GM21825 (cell line): ENCODE measurements around the gene DDC.
"Not testable (repeated sequence)": the region's sequence is repeated elsewhere in the genome, so short reads cannot be mapped to it uniquely, and the experiment has no call there.

Source experiments
- ATAC-seq: cut with Tn5 transposase; IDR thresholded peaks from one replicate; pipeline ENCODE4 v1.9.1; 2021; ENCODE audit warnings: mild to moderate bottlenecking, moderate library complexity; ENCODE audit not compliant: unreplicated experiment

The DDC gene

DNA sequence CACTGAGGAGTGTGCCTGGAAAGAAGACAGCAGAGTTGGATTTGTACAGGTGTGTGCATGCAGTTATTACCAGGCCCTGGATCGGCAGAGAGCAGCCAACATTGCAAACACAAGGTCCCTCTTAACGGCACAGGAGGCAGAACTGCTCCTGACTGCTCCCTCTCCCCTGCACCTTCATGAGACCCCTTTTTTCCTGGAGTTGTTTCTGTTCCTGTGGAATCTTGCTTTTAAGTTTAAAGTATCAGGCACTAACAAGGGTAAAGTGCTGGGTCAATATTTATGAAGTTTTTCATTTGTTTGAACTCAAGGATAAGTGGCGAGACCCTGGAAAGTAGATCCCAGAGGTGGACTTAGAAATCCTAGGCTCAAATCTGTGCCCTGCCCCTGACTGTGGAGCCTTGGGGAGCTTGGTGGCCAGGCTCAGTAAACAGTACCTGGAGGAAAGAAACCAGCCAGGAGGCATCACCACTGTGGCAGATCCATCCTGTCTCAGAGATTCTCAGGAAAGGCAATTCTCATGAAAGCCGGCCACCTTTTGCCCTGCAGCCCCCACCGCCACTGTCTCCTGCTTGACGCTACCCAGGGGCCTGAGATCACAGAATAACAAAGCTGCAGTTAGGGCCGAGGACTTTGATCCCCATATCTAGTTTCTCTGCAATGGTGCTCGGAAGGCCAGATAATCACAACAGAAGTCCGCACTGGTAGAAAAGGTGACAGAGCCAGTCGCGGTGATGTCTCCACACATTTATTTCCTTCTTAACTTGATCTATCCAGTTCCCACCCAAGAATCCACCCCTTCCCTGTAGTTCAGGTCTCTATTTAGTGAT lies 36.7 kb downstream of the DDC start:
- ATAC-seq, result no peak

DNA sequence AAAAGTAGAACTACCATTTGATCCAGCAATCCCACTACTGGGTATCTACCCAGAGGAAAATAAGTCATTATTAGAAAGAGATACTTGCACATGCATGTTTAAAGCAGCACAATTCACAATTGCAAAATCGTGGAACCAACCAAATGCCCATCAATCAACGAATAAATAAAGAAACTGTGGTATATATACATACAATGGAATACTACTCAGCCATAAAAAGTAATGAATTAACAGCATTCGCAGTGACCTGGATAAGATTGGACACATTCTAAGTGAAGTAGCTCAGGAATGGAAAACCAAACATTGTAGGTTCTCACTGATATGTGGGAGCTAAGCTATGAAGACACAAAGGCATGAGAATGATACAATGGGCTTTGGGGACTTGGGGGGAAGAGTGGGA lies 45.9 kb downstream of the DDC start:
- not testable (repeated sequence) for ATAC-seq

DNA sequence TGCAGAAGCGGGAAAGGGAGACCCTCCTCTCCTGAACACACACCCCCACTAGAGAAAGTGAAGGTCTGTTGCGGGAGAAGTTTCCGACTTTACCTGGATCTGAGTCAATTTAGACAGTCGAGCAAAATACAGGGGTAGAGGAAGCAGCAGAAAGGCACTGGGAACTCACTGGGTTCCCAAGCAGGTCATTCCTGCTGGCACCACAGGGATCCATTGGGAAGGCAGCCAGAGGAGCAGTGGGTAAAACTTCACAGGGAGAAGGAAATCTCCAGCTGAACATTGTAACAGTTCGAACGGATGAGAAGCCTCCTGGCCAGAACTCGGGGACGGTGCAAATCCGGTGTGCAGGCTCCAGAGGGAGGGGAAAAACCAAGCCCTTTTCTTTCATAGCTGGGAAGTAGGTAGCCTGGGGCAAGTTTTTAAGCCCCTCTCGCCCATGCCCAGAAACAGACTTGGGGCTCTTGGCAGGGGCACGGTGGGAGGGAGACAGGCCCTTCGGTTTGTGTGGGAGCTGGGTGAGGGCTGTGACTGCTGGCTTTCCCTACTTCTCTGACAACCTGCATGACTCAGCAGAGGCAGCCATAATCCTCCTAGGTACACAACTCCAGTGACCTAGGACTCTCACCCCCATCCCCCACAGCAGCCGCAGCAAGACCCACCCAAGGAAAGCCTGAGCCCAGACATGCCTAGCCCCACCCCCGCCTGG lies 51.9 kb downstream of the DDC start:
- ATAC-seq, result no peak

DNA sequence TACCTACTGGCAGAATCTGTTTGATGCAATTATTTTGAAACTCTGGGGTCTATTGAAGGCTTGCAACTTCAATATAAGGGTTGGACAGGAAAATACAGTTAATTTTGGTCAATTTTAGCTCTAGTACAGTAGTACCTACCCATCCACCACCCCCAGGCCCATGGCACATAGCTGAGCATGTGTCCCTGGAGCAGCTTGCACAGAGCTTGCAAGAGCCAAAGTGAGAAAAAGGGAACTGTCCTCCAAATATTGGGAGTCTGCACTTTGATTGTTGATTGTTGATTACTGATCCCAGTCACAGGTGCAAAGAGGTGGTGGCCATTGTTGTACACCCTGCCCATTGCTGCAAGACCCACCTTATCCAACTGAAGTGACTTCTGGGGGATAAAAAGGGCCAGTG lies 52.8 kb downstream of the DDC start:
- ATAC-seq, result no peak

DNA sequence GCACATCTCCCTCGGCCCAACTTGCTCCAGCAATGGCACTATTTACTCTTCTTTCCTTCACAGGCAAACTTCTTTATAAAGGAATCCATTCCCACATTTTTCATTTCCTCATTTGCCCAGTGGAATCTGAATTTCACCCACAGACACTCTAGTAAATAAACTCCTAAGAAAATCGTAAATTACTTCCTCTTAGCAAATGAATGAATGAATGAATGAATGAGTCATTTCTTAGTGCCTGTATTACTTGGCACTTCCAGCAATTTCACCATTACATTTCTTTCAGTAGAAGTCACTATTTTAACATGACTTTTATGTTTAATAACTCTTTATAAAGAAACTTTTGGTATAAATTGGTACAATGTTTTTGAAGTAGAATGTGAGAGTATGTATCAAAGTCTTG lies 55.7 kb downstream of the DDC start:
- ATAC-seq, result no peak

DNA sequence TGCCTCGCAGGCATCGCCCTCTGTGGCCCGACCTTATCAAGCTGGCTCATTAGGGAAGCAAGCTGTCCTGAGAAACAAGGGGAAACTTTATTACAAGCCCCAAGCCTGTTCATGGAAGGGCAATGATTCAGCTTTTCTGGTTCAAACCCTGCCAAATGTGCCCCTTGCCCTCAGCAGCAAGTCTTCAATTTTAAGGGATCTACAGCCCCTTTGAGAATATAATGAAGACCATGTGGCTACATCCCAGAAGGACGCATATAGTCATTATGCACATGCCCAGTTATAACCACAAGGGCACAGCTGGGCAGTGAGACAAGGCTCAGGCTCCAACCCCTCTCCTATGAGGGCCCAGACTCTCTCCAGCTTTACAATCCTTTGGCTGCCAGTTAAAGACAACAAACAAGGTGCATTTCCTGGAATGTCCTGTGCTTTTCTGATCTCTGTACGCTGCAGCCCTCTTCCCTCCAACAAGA lies 56.7 kb downstream of the DDC start:
- ATAC-seq, result no peak

DNA sequence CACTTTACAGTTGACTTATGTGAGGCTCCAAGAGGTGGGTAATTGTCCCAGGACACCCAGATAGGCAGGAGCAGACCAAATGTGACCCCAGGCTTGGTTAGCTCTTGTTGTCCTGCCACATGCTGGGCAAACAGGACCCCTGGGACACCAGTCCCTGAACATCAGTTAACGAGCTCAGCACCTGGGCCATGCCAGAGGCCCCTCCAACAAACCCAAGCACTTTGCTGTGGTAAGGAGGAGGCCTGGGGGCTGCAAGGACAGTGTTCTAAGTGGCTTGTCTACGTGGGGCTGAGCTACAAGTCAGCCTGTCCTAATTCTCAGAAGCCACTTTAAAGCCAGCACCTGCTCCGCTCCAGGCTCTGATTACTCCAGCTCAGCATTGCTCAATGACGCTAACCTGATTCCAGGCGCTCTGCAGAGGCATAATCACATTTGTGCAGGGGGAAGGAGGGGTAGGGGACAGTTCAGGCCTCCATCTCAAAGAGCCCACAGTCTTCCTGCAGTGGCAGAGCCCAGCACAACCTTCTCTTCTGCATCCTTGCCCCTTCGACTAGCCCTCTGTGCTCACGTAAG lies 57.2 kb downstream of the DDC start:
- ATAC-seq, result no peak

DNA sequence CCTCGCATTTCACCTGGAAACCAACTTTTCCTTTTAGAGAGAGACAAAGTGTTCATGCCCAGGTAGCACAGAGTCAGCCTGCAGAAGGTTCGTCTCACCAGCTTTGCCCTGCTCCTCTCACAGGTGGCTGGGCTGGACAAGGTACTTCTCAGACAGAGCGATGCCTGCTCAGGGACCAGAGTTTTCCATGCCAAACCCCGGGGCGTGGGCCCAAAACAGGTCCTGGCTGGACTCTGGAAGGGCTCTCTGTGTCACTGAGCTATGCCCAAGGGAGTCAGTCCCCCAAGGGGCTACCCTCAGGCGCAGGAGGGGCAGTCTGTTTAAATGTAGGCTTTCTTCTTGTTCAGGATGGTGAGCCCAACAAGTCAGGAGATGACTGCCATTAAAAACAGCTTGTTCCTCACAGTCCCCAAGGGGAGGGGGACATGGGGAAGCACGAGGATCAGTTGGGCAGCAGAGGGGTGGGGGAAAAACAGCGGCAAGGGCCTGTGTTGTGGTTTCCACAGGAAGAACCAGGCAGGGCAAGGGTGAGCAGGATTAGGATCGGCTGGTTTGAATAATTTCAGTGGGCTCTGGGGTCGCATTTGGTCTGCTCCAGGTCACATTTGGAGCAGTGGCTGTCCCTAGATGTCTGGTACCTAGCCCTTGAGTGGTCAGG lies 59.5 kb downstream of the DDC start:
- no peak for ATAC-seq

DNA sequence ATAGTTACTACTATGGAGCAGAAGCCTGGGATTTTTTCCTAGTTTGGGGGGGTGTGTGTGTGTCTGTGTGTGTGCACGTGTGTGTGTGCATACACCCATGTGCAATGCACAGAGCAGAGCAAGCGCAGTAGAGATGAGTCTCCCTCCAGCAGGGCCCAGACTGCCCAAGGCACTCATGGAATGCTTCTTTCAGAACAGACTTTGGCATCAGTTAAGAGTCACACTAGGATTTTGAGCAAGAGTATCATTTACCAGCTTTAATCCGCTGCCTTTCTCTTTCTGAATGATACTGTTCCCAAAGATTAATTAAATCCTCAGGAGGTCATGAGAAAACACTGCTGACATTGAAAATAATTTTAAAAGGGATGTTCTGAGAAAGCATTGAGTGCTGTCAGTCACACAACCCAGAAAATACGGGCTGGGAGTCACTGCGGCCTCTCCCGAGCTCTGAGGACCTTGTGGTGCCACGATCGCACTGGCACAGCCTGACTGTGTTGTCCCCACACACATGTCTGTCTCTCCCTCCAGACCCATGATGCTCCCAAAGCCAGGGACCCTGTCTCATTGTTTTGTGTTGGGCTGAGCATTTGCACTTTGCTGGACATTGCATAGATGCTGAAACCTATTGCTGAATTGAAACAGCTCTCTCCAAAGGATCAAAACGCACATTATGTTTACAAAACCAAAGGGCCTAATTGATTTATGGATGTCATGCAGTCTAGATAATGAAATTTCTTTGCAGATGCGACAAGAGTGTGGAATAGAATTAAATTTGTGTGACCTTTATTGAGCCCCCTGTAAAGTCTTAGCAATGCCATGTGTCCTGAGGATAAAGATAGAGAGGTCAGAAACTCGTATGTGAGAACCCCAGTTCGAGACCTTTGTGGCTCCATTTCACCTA lies 60.3 kb downstream of the DDC start:
- no peak for ATAC-seq

DNA sequence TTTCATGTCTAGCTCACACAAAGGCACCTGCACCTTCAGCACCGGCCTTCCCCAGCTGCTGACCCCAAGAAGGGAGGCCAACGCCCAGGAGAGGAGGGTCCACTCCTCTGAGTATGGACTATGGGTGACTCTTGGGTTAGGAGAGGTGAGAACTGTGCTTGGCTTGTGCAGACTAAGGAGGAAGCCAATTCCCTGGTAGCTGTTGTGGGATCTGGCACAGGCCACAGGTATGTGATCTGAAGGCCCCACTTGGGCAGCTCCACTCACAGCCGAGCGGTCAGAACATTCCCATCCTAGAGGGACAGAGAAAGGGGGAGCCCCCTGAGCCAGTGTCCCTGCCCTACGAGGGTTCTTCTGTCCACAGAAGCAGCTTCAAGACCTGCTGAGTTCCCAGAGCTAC lies 62.3 kb downstream of the DDC start:
- ATAC-seq, result no peak

DNA sequence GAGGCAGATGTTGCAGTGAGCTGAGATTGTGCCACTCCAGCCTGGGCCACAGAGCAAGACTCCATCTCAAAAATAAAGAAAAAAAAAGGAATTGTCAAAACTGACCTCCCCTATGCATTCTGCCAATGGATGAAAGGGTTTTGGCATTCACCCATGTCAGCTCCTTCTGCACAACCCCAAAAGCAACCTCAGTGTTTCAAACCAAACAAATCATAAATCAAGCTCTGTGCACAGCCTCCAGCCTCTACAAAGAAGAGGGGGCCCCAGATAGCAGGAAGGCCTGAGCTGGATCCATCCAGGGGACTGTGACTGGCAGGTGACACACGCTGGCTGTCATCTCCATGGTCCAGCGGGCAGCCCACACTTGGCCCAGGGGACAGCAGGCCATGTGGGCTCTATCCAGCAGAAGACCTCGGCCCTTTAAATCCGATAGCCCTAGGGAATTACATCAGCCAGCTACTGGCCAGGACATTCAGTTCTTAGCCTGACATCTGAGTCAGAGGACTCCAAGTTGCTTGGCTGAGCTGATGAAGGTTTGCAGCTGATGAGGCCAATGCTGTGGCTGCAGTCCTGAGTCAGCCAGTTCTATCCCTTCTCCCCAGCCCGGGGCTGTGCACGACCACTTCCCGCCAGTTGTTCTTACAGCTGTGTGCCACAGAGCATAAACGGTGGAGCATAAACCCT lies 63.1 kb downstream of the DDC start:
- ATAC-seq, result no peak

DNA sequence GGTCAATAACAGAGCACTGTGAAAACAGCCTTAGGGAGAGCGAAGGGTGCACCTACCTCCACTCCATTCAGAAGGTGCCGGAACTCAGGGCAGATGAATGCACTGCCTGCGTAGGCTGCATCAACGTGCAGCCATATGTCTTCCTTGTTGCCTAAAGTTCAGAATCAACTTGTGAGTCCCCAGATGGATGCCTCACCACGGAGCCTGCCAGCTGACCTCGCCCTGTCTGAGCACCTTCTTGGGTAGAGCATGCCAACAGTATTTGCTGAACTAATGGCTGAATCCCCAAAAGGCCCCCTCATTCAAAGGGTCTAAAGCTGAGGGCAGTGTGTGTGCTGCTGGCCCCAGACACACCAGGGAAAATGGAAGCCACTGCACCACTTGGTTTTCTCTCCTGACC lies 66.1 kb downstream of the DDC start:
- no peak for ATAC-seq

DNA sequence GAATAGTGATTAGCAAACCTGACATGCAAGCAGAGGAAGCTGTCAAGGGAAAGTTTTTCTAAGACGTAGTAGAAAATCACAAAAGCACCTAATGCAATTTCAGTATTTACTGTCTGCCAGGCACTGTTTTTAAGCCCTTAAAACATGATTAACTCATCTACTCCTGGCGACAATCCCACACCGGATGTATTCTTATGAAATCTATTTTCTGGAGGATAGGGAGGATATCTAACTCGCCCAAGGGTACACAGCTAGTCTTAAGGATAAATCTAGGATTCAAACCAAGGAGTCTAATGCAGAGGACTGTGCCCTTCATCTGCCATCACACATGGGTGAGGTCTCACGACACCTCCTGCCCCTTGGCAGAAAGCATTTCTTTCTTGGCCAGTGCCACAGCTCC lies 67.2 kb downstream of the DDC start:
- no peak for ATAC-seq

DNA sequence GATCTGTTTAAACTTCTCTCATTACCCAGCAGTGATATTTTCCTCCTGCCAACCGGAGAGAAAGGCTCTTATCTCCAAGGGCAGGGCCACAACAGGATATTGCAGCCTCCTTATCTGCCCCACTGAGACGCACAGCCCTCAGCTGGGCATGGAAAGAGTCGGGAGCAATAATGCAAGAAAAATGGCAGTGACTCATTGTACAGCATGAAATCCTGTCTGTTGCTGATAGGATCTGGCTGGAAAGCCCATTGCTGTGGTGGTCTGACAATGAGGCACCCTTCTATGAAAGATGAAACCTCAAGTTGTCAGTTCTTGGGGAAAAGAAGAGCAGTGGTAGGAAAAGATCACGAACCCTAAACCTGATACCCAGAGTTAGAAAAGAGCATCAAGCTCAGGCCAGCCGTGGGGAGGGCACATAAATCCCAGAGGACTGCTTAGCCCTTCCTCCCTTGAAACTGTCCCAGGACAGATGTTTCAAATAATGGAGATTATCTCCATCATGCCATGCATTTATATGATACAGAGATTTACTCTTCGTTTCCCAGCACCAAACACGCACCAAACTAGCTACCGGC lies 68.0 kb downstream of the DDC start:
- ATAC-seq, result no peak

DNA sequence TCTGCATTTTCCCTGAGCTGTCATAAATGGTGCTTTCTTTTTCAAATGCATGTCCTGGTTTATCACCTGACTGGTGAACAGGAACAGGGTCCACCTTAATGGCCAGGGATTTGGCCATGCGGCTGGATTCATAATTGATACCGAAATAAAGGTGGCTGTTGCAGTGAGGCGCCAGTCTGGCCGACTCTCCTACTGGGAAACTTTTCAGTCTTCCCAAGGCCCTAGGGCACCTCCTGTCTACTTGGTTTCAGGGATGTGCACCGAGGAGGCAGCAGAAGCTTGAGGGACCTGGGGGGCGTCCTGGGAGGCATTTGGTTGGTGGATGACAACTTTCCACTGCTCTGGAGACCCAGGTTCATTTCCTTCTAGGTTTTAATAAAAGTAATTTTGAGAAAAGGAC lies 68.6 kb downstream of the DDC start:
- no peak for ATAC-seq

DNA sequence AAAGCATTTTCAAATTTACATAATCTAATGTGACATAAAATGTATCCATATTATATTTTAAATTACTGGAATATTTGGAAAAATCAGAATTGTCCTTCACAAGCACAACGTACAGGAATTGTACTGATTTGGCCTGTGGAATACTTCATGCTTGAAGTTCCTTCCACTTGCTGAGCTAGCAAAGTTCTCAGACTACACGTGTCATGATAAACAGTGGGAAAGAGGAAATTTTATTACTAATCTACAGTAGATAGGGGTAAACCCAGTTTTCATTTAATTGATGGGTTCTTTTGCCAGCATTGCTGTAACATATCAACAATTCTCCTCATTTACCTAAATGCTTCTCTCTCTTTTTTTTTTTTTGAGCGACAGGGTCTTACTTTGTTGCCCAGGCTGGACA lies 69.5 kb downstream of the DDC start:
- ATAC-seq, result no peak

DNA sequence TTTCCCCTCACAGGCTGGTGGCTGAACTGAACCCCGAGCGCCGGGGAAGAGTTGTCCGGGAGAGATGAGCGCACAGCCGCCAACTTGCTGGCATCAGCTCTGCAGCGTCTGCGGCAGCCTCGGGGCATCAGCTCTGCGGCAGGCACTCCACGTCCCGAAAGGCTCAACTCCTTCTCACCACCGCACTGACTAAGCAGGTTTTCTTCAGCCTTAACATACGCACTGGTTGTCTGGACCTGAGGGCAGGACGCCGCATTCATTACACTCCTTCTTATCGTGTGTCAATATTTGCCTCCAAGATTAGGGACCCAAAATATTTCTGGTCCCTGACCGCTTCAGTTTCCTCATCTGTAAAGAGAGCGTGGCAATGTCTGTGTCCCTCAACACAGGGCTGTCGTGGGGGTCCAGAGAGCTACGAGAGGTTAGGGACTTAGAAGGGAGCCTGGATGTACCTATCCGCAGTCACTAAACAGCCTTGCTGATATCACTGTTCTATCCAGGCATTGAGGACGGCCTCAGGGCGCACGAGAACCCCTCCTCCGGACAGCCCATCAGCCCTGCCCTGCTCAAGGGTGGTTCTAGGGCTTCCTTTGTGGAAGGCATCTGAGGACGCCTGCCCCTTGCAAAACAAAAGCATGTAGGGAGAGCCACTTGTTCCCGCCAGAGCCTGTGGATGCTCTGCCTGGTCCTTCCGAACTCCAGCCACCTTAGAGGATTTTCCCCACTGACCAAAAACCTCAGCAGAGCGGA lies 72.3 kb downstream of the DDC start:
- no peak for ATAC-seq

DNA sequence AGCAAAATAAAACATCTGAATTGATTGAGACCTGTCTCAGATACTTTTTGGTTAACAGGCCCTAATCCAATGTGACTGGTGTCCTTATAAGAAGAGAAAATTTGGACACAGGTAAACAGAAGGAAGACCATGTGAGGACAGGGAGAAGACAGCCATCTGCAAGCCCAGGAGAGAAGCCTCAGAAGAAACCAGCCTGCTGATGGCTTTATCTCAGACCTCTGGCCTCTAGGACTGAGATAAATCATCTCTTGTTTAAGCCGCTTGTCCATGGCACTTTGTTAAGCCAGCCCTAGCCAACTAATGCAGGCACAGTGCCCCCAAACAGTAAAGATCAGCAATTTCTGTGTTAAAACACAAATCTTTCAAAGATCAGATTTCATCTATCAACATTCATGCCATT lies 73.3 kb downstream of the DDC start:
- ATAC-seq, result no peak

DNA sequence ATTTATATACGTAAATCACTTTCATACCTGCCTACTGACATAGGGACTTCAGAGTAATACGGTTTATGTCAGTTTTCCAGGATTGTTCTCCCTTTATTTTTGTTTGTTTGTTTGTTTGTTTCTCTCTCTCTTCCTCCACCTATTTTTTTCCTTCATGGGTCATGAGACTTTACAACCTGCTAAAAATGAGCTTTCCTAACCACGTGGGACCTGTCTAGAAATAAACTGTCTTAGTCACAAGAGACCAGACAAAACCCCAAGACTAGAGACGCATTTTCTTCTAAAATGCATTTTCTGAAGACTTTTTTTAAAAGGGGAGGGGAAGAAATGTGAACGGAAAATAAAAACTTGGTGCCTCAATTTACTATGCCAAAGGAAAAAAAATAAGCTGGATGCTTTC lies 74.0 kb downstream of the DDC start:
- ATAC-seq, result no peak
